Heart right ventricle (tissue), 16 donors: Measurements from ENCODE around the gene TRIM8. TPM values are rescaled to one million over a fixed set of nuclear protein-coding genes. Genes with fewer than 3 reads are reported as not detected.
A peak's percentile ranks its signal among the peaks of the same experiment; 100 is the strongest.

Experiments used
- ATAC-seq, 8 donors: fragments of 200-7000 bp; cut with Tn5 transposase; one replicate each; pipeline ENCODE4 v1.9.1; 2020; ENCODE audit warnings: mild to moderate bottlenecking in 8 of 8, moderate library complexity in 8 of 8, moderate number of reproducible peaks in 1 of 8
- DNase-seq, 2 donors: peaks; one replicate each; pipeline ENCODE4 v3.0.0-alpha.2; 2020
- H3K27ac ChIP-seq, 10 donors: fragments of 200-600 bp; sonication (generic) in 2 of 10; one replicate each; pipeline versions ENCODE4 v1.5.0 to v1.8.0; 2020 to 2022; ENCODE audit warnings: mild to moderate bottlenecking in 3 of 10
- H3K27me3 ChIP-seq, 7 donors: fragments of 200-600 bp; one replicate each; pipeline ENCODE4 v1.8.0; 2021 to 2022; ENCODE audit warnings: mild to moderate bottlenecking in 2 of 7
- H3K36me3 ChIP-seq, 9 donors: fragments of 200-600 bp; sonication (generic) in 1 of 9; one replicate each; pipeline versions ENCODE4 v1.5.0 to v1.8.0; 2020 to 2022; ENCODE audit warnings: mild to moderate bottlenecking in 2 of 9
- H3K4me1 ChIP-seq, 9 donors: fragments of 200-600 bp; sonication (generic) in 1 of 9; one replicate each; pipeline versions ENCODE4 v1.5.0 to v1.8.0; 2020 to 2022; ENCODE audit warnings: mild to moderate bottlenecking in 4 of 9
- H3K4me3 ChIP-seq, 10 donors: fragments of 200-600 bp; sonication (generic) in 2 of 10; one replicate each; pipeline versions ENCODE4 v1.5.0 to v1.8.0; 2020 to 2022; ENCODE audit warnings: mild to moderate bottlenecking in 7 of 10, moderate library complexity in 2 of 10
- H3K9me3 ChIP-seq, 11 donors: fragments of 200-600 bp in 10 of 11; sonication (generic) in 2 of 11; one replicate each; pipeline versions ENCODE4 v1.5.0 to v1.8.0; 2013 to 2022; ENCODE audit warnings: mild to moderate bottlenecking in 2 of 11, control low read depth in 1 of 11, moderate library complexity in 1 of 11
- WGBS, 2 donors: extraction: QIAGEN DNeasy Blood & Tissue Kit; methylation state at CpG; one replicate each; pipeline ENCODE4 v1.1.7; 2013; ENCODE audit warnings: inconsistent platforms in 1 of 2; 5-methylcytosine and 5-hydroxymethylcytosine counted together
- intact Hi-C, 10 donors: fragments of 100-400 bp; cut with DNase I; formaldehyde crosslinking; loops; one replicate each; pipeline versions ENCODE4 v1.11.1 to v1.14.2; 2022
- polyA plus RNA-seq, 2 donors: library from polyadenylated mRNA; stranded (reverse); fragments of 200-250 nt; gene quantifications; one replicate each; pipeline ENCODE4 v1.2.3, GENCODE V29; 2013
- total RNA-seq, 10 donors: library from RNA; stranded (reverse); fragmentation: NEBNext Ultra II Directional in 3 of 10; extraction: Animal tissue kit (Norgen Biotek cat#: 25700) in 3 of 10; gene quantifications; one replicate each; pipeline versions ENCODE4 v1.2.1 to v1.2.4, GENCODE V29; 2021 to 2023
- TF ChIP-seq, protein P1 (sequence below), 9 donors: fragments of 200-600 bp; sonication (generic) in 2 of 9; IDR thresholded peaks; one replicate each; pipeline versions ENCODE4 v1.5.0 to v1.8.0; 2021 to 2022; ENCODE audit warnings: antibody characterized with exemption in 9 of 9, mild to moderate bottlenecking in 5 of 9, moderate library complexity in 1 of 9
- donor health status: Arrhythmogenic right ventricular cardiomyopathy.
- donor health status: ischemic (EF 13 %, LVEDD 7.1; RV severe dilation, severe dysfunction).
- donor health status: healthy with polysubstance abuse.
- donor health status: DM: no; HTN: yes; CAD: no.
- donor health status: DM: no; HTN: no; CAD: no.
- donor health status: ischemic (EF 25% LVEDD 6.9; RV normal size, moderate dysfunction).
- donor health status: ischemic (EF 25% LVEDD 5.7; RV mildly dilated, moderate dysfunction).
- donor health status: healthy.
- donor health status: DM: yes; HTN: yes; CAD: no.
- donor health status: Ischemic cardiomyopathy.
- donor health status: ischemic (EF 35%, LVEDD 5.7; RV mildly dilated, moderate dysfunction).
- donor health status: nonischemic (EF 11% LVEDD 7.7; RV severe dilation, severe dysfunction).
- donor health status: DM: yes; HTN: yes; CAD: no.
- donor health status: PGD.
- donor health status: ischemic (EF 29% LVEDD 5.4; RV normal size, mild dysfunction).
- donor health status: nonischemic (EF 23%, LVEDD 6.1; RV moderate dilation, normal function).

The TRIM8 gene
- total and polyA plus RNA-seq, 12 donors = 27.9 to 147 (median 88.8) TPM

DNA sequence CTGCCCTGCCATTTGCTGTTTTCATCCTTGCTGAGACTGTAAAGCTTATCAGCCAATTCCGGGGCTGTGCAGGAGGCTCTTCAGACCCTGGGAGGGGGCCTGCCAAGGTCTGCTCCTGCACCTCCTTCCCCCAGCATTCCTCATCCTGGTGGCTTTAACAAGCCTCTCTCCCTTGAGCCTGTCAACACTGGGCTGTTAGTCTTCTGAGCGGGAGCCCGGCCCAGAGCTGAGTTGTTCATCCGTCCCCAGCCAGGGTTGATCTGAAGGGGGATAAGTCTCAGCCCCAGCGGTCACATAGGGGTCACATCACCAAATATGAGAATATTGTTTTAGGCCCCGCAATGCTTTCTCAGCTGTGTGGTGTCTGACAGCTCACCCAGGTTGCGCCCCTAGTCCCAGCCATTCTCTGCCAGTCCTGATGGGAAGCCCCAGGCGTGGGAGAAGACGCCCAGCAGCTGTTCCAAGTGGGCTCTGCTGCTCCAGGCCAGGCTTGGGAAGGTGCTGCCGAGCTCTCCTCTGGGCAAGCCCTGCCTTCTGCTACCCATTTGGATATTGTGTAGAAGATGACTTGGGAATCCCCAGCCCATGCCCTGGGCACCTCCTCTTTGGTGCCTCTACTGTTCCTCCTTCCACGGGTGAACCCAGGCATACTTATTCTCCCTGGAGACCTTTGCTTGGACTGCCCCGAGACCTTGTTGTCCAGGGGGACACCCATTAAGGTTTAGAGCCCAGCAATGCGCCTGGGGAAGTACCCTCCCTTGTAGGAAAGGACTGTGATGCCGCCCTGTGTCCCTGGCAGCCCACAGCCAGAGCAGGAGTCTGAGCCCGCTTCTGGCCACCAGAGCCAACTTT, 23.5 kb upstream of the TRIM8 start:
- no peak for DNase-seq
- H3K4me1 ChIP-seq = peaks cover 33 to 81% (median 59%) of the 10 kb centered on the region in 9 donors
- H3K27ac ChIP-seq = peak overlapping the region; percentile 31 to 89 (median 80)
- peak; percentile 33 to 76 (median 48) for ATAC-seq
- peaks cover 0 to 36% (median 0%) of the 10 kb centered on the region in 9 donors for H3K36me3 ChIP-seq
- H3K27me3 ChIP-seq = no peaks in the 10 kb centered on the region
- H3K4me3 ChIP-seq = peak overlapping the region in 3 of 10 donors; percentile 19 to 21 (median 19)
- intact Hi-C loops = no loop called here
- TF ChIP-seq, protein P1, sequence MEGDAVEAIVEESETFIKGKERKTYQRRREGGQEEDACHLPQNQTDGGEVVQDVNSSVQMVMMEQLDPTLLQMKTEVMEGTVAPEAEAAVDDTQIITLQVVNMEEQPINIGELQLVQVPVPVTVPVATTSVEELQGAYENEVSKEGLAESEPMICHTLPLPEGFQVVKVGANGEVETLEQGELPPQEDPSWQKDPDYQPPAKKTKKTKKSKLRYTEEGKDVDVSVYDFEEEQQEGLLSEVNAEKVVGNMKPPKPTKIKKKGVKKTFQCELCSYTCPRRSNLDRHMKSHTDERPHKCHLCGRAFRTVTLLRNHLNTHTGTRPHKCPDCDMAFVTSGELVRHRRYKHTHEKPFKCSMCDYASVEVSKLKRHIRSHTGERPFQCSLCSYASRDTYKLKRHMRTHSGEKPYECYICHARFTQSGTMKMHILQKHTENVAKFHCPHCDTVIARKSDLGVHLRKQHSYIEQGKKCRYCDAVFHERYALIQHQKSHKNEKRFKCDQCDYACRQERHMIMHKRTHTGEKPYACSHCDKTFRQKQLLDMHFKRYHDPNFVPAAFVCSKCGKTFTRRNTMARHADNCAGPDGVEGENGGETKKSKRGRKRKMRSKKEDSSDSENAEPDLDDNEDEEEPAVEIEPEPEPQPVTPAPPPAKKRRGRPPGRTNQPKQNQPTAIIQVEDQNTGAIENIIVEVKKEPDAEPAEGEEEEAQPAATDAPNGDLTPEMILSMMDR (IDR thresholded peaks at IDR 0.05) = no peak
- 48 to 58% methylated on average over 15 of the region's 15 CpGs for WGBS, 2 donors
- H3K9me3 ChIP-seq = no peaks in the 10 kb centered on the region

DNA sequence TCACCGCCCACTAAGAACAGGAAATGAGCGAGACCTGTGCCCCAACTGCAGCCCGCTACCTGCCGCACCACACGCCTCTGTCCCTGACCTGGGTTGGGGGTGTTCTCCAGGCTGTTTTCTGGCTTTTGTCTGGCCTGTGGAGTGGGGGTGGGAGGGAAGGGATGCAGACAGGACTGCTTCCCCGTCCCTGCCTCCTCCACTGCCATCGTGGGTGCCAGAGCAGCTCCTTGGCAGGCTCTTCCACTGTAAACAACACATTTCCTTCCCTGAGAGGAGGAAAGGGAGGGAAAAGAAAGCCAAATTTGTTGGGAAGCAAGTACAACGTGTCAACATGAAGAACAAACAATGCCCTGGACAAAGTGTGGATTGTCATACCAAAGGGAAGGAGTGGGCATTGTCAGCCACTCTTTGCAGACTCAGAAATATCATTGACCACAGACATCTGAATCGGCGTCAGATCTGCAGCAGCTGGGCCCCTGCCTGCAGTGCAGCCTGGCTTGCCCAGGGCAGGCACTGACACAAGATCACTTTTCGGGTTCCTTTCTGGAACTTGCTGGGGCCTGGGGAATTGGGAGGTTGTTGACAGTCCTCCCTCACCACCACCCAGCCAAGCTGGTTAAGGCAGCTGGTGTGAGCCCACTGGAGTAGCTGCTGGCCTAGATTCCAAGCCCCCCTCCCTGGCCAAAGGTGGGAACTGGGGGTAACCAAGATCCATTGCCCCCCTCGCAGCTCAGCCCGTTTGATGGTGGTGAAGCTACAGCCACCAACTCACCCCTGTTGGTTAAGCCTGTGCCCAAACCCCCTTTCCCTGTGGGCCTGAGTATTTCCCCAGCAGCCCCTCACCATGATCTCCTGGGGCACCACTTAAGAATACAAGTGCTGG, 22.6 kb upstream of the TRIM8 start:
- H3K4me3 ChIP-seq = no peak overlapping the region
- no peaks in the 10 kb centered on the region for H3K27me3 ChIP-seq
- WGBS, 2 donors = 56 to 65% methylated on average over 13 of the region's 13 CpGs
- TF ChIP-seq, protein P1 (IDR thresholded peaks at IDR 0.05) = no peak
- H3K27ac ChIP-seq = peak overlapping the region; percentile 11 to 89 (median 80)
- no peak for ATAC-seq
- H3K36me3 ChIP-seq = peaks cover 0 to 28% (median 0%) of the 10 kb centered on the region in 9 donors
- intact Hi-C loops = no loop called here
- H3K9me3 ChIP-seq = no peaks in the 10 kb centered on the region
- H3K4me1 ChIP-seq = peaks cover 37 to 81% (median 60%) of the 10 kb centered on the region in 9 donors
- DNase-seq = no peak

DNA sequence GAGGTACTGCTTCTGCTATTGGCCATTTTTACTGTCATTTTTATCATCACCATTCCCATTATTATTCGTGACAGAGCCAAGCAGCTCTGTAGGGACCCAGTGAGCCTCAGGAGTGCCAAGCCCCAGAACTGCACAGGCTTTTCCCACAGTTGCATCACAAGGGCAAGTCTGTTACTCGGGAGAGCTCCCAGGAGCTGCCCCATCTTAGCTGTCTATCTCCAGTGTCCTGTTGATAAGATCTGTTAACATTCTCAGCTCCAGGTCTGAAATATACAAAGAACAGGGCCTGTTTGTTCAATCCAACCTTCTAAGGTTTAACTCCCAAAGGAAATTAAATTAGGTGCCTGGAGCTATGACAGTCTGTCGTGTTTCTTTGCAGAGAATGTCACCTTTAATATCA, 20.2 kb upstream of the TRIM8 start:
- intact Hi-C loops = no loop called here
- Histone ChIP-seq H3K27ac (no peak overlapping the region), H3K9me3 (no peaks in the 10 kb centered on the region), H3K4me1 (peaks cover 48 to 84% (median 78%) of the 10 kb centered on the region in 9 donors), H3K4me3 (no peak overlapping the region), H3K36me3 (peaks cover 0 to 7% (median 0%) of the 10 kb centered on the region in 9 donors), H3K27me3 (no peaks in the 10 kb centered on the region)
- whole genome bisulfite sequencing, 2 donors = 84 to 91% methylated on average over 3 of the region's 3 CpGs
- ATAC-seq = no peak
- no peak for DNase-seq
- TF ChIP-seq, protein P1 (IDR thresholded peaks at IDR 0.05) = no peak
